ENCODE measurements around the gene ZNF609. TPM values are rescaled to one million over a fixed set of nuclear protein-coding genes. Genes with fewer than 3 reads are reported as not detected.

Gene ZNF609
- total RNA-seq, 1 donor from 2014 or later: 40.0 TPM

DNA sequence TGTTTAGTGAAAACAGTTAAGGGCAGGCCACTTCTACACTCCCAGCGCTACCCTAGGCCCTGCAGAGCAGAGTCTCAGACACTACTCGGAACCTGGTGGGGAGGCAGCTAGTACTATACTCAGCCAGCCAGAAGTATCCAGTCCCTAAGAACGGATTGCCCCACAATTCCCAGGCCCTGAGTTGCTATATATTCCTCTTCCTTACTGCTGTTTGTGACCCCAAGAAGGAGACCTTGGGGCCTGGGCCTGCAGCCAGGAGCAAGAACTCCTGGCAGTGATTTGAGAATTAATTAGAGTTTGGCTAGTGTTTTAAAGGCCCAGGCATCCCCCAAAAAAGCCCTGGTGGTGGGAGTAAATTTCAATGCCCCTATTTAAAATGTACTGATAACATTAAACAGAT, 227.3 kb downstream of the ZNF609 start:
- no peak for DNase-seq (ENCODE audit: extremely low read depth, low read depth, low spot score)

DNA sequence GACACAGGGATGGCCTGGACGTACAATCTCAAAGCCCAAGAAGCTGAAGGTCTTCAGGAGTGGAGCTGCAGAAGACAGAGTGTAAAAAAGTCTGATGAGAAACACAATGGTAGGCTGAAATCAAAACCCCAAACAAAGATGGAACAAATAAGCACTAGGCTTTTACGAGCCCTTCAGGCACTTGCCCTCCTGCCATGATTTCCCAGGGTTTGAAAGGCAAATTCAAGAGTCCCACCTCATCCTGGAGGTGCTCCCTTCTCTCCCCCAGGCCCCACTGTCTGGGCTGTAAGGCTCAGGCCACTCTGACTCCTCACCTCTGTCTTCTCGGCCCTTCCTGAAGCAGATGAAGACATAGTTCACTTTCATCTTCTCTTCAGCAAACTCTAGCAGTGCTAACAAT, 228.4 kb downstream of the ZNF609 start:
- no peak for DNase-seq (ENCODE audit: extremely low read depth, low read depth, low spot score)

- DNase-seq (ENCODE audit: extremely low read depth, low read depth, low spot score): no peak
These were observed 229.6 kb downstream of the ZNF609 start for GRCh38 chr15:64690008-64690407.

DNA sequence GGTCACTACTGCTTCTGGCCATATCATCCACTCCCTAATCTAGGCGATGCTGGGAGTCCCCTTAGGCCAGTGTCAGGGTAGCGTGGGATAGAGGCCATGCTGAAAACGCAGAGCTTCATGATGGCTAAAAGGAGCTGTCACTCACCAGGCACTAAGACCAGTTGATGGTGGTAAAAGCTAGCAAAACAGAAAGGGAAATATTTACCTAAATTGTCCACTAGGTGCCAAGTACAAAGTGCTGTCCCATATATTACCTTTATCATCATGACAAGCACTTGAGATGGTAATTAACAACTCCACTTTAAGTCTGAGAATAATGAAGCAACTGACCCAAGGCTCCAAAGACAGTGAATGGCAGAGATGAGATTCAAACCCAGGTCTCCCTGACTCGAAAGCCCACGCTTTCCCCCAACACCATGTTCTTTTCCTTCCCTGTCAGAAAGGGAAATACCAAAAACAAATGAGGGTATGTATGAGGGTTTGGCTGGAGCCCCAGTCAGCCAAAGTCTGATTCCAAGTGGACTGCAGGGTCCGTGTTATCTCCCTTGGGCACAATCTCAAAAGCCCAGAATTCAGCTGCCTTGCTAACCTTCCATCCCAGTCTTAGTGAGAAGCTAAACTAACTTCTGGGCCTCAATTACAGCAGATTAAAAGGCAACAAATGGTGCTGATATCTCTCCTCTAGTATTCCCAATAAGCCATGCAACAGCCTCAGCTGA, 230.4 kb downstream of the ZNF609 start:
- DNase-seq (ENCODE audit: extremely low read depth, low read depth, low spot score): no peak

DNA sequence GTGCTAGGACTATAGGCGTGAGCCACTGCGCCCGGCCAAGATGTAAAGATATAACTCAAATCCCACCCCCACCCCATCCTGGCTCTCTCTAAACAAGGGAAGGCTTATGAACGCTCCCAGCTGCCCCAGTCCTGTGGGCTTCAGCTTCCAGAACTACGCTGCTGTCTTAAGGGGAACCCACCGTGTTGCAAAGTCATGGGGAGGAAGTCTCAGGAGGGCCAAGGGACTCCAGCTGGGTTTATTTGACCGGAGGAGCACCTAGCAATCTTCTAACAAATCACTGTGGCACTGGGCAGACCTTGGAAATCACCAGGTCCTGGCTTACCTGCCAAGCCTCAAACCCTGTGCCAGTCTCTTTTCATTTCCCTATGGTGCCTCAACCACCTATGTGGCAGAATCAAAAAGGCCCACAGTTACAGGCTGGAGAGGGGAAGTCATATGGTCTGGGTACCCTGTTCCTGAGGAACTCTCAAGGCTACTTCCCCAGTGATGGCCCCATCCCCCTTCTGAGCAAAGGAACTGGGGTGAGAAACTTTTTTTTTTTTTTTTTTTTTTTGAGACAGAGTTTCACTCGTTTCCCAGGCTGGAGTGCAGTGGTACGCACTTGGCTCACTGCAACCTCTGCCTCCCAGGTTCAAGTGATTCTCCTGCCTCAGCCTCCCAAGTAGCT, 231.7 kb downstream of the ZNF609 start:
- no peak for DNase-seq (ENCODE audit: extremely low read depth, low read depth, low spot score)

GRCh38 chr15:64693134-64693533, 232.8 kb downstream of the ZNF609 start:
- DNase-seq (ENCODE audit: extremely low read depth, low read depth, low spot score): no peak

GRCh38 chr15:64694816-64695215, 234.4 kb downstream of the ZNF609 start:
- no peak for DNase-seq (ENCODE audit: extremely low read depth, low read depth, low spot score)

DNA sequence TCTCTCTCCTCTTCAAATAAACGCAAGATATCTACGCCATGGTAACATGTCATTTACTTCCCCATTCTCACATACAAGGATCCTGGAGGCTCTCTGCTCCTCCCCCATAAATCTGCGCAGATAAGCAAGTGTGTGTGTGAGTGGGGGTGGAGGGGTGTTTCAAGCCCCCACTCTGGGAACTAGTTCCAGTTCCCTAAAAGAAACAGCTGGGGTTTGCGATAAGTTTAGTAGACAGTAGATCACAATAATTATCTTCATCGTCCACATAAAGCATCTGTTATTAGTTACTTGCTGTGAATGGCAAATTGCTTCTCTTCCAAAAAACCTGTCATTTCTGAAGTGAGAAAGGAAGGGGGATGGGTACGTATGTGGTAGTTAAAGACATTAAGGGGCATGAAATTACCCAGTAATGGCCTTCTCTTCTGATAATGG, 235.2 kb downstream of the ZNF609 start:
- no peak for DNase-seq (ENCODE audit: extremely low read depth, low read depth, low spot score)

- DNase-seq (ENCODE audit: extremely low read depth, low read depth, low spot score): no peak
These were observed 236.1 kb downstream of the ZNF609 start for GRCh38 chr15:64696481-64696880.

GRCh38 chr15:64697911-64698369, 237.6 kb downstream of the ZNF609 start:
- DNase-seq (ENCODE audit: extremely low read depth, low read depth, low spot score): no peak

- no peak for DNase-seq (ENCODE audit: extremely low read depth, low read depth, low spot score)
These were observed 238.4 kb downstream of the ZNF609 start for GRCh38 chr15:64698823-64699222.

GRCh38 chr15:64699751-64700388, 239.5 kb downstream of the ZNF609 start:
- DNase-seq (ENCODE audit: extremely low read depth, low read depth, low spot score): peak; percentile 42

DNA sequence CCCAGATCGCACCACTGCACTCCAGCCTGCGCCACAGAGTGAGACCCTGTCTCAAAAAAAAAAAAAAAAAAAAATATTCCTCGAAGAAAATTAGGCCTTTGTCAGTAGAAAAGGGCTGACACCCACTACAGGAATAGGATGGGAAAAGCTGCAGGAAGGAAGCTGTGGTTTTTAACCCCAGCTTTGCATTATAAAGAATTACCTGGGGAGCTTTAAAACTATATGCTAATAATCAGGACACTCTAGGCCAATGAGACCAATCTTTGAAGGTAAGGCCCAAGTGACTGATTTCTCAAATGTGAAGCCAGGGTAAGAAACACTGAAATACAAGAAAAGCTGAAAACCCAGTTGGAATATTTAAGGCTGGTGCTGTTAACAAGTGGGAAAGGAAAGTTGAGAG, 240.7 kb downstream of the ZNF609 start:
- DNase-seq (ENCODE audit: extremely low read depth, low read depth, low spot score): no peak

- DNase-seq (ENCODE audit: extremely low read depth, low read depth, low spot score): no peak
These were observed 241.3 kb downstream of the ZNF609 start for GRCh38 chr15:64701482-64702184.

GRCh38 chr15:64702816-64703631, 242.6 kb downstream of the ZNF609 start:
- no peak for DNase-seq (ENCODE audit: extremely low read depth, low read depth, low spot score)

- DNase-seq (ENCODE audit: extremely low read depth, low read depth, low spot score): no peak
These were observed 243.2 kb downstream of the ZNF609 start for GRCh38 chr15:64703632-64703959.

- no peak for DNase-seq (ENCODE audit: extremely low read depth, low read depth, low spot score)
These were observed 244.6 kb downstream of the ZNF609 start for GRCh38 chr15:64705006-64705405.

DNA sequence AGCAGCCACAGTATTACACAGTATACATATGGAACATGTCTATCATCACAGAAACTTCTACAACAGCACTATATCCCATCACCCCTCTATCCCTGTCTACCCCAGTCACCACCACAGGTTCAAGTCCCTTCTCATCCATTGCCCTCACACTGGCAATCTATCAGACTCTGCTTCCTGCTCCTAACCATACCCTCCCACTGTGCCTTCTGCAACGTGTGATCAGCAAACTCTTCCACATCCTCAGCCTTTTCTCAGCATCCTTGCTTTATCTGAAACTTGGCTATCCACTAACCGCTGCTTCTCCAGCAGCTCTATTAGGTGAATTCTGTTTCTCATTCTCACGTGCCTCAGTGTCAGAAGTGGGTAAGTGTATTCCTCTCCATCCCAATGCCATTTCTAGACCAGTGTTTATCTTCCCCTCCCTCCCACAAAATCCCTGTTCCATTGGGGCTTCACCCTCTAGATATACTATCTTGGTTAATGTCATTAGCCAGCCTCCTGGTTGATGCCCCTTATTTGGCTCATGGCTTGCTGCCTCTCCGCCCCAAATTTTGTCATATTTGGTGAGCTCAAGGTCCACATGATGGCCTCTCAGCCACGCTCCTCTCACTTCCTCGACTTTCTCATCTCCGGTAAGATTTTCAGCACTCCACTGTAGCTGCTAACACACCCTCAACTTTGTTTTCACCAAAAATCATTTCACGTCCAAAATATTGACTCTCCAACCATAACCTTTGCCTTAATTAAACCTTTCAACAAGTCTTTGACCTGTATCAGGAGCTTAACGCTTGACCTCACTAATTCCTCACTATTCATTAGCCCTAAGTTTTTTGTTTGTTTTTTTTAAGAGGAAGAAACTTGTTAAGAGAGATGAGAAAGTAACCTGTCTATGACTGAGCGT, 245.9 kb downstream of the ZNF609 start:
- DNase-seq (ENCODE audit: extremely low read depth, low read depth, low spot score): no peak

- DNase-seq (ENCODE audit: extremely low read depth, low read depth, low spot score): no peak
These were observed 250.5 kb downstream of the ZNF609 start for GRCh38 chr15:64710676-64711428.

Data from glomerular endothelial cell (primary cell).